Measurements from ENCODE around the gene DQX1. TPM values are rescaled to one million over a fixed set of nuclear protein-coding genes. Genes with fewer than 3 reads are reported as not detected.
A peak's percentile ranks its signal among the peaks of the same experiment; 100 is the strongest.

Gene DQX1
- total RNA-seq, 1 donor from 2014 or later: 0.43 TPM

- DNase-seq (ENCODE audit: low spot score): no peak
Measured at GRCh38 chr2:74531666-74532065, 5.6 kb upstream of the DQX1 start.

DNA sequence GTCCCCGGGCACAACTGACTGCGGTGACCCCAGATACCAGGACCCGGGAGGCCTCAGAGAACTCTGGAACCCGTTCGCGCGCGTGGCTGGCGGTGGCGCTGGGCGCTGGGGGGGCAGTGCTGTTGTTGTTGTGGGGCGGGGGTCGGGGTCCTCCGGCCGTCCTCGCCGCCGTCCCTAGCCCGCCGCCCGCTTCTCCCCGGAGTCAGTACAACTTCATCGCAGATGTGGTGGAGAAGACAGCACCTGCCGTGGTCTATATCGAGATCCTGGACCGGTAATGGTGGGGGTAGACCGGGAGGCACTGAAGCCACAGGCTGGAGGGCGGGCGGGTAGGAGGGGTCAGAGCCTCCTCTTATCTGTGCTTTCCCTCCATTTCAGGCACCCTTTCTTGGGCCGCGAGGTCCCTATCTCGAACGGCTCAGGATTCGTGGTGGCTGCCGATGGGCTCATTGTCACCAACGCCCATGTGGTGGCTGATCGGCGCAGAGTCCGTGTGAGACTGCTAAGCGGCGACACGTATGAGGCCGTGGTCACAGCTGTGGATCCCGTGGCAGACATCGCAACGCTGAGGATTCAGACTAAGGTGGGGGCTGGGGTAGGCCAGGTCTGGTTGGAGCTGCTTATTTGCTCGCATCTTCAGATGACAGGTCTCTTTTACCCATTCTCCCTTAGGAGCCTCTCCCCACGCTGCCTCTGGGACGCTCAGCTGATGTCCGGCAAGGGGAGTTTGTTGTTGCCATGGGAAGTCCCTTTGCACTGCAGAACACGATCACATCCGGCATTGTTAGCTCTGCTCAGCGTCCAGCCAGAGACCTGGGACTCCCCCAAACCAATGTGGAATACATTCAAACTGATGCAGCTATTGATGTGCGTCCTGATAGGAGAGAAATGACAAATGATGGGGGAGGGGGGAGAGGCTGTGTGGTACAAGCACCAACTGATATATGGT lies 4.5 kb upstream of the DQX1 start:
- DNase-seq (ENCODE audit: low spot score): no peak

GRCh38 chr2:74529357-74530238 lies 3.6 kb upstream of the DQX1 start, which contains the start of the genes AUP1 and HTRA2:
AUP1 (minus strand) TSS chr2:74529706; CDS start chr2:74529629, 77 bp downstream.
HTRA2 (plus strand) TSS chr2:74529933; CDS start chr2:74530007, 74 bp downstream.
- peak; percentile 99 for DNase-seq (ENCODE audit: low spot score)

DNA sequence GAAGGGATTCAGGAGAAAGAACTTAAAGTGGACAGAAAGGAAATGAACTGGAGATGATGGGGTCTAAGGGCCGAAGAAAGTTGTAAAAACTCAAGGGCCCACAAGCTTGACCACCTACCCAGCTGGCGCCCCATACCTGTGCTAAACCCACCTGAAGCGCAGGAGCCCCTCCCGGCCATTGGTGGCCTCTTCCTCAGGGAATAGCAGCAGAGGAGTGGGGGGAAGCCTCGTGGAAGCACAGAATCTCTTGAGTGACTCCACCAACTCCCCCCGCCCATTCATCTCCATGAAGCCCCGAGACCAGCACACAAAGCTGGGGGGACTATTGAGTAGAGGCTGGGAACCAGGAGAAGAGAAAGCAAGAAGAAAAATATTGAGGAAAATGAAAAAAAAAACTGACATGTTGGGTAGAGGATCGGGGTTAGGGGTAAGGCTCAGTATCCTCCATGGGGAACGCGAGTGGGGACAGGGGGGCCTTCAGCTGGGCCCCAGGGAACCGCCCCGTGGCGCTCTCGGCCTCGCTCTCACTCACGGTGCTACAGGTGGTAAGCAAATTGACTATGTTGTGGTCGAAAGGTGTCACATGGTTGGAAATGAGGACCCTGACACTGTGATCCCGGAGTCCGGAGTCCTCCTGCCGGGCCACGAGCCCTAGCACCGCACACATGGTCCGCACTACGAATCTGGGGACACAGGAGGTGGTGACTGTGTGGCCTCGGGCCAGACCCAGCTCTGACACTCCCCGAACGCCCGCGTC lies 2.7 kb upstream of the DQX1 start:
- no peak for DNase-seq (ENCODE audit: low spot score)

DNA sequence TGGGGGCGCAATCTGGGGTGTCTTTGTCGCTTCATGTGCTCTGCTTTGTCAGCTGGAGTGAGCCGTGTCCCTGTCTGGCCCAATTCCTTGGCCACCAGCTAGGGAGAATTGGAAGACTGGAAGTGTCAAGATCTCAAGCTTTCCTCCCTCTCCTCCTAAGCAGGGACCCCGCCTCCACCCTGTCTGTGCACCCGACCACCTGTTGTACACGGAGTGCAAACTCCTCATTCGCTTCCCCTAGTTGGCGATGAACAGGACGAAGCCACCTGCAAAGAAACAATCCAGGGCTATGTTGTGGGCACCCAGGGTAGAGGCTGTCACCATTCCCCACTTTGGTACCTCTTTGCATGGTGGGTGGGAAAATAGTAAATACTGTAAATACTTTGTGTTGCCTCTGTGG lies 1.7 kb upstream of the DQX1 start:
- no peak for DNase-seq (ENCODE audit: low spot score)

- no peak for DNase-seq (ENCODE audit: low spot score)
Measured at GRCh38 chr2:74526649-74527230, 709 bp upstream of the DQX1 start.

GRCh38 chr2:74524955-74525716 lies 895 bp downstream of the DQX1 start:
- no peak for DNase-seq (ENCODE audit: low spot score)

DNA sequence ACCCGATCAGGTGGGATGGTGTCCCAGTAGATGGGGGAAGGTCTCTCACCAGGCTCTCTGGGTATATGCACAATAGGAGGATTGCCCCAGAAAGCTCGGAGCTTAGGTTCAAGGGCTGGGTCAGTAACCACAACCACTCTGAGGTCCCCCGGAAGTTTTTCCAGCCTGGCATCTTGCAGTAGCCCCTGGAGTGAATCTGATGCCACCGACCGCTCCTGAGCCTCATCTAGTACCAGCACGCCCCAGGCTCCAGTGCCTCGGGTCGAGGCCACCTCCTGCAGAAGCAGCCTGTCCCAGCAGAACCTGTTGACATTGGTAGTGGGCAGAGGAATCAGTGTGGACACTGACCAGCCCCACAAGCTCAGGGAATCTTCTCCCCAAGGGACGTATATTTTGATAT lies 2.0 kb downstream of the DQX1 start:
- DNase-seq (ENCODE audit: low spot score): no peak

DNA sequence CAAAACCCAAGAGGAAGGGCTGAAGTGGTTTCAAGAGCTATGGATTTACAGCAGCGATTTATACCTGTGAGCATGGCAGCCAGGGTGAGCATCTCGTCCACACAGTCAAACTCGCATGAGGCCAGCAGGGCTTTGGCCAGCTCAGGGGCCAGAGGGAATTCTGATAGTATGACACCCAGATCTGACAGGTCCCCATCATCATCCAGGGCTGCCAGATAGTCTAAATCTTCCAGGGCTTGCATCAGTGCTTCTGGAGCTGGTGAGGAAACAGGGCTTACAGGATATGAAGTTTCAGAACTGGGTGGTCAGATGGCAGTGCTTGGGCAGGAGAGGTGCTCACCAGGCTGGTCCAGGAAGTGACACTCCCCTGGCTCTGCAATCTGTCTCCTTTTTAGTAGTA lies 3.5 kb downstream of the DQX1 start:
- no peak for DNase-seq (ENCODE audit: low spot score)

- no peak for DNase-seq (ENCODE audit: low spot score)
Measured at GRCh38 chr2:74516650-74517049, 9.4 kb downstream of the DQX1 start.

GRCh38 chr2:74515981-74516633 lies 9.9 kb downstream of the DQX1 start:
- peak; percentile 67 for DNase-seq (ENCODE audit: low spot score)

DNA sequence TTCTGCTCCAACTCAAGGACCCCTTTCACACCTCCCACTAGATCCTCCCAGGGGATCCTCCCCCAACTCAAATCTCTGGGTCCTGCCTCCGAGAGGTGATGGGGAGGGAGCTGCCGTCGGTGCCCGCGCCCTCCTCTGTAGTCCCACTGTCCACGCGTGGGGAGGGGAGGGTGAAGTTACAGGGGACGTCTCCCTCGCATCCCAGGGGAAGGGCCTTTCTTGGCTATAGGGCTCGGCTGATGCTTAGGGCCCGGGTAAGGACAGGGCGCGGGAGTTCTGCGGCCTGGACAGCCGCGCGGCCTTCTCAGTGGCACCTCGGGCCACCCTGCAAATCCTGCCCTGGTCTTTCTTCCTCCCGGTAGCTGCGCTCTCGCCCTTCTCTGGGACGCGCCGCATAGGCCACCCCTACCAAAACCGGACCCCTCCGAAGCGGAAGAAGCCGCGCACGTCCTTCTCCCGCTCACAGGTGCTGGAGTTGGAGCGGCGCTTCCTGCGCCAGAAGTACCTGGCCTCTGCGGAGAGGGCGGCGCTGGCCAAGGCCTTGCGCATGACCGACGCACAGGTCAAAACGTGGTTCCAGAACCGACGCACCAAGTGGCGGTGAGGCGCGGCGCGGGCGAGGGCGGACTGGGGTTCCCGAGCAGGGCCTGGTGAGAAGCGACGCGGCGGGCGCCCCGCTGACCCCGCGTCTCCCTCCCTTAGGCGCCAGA lies 10.6 kb downstream of the DQX1 start:
- no peak for DNase-seq (ENCODE audit: low spot score)

DNA sequence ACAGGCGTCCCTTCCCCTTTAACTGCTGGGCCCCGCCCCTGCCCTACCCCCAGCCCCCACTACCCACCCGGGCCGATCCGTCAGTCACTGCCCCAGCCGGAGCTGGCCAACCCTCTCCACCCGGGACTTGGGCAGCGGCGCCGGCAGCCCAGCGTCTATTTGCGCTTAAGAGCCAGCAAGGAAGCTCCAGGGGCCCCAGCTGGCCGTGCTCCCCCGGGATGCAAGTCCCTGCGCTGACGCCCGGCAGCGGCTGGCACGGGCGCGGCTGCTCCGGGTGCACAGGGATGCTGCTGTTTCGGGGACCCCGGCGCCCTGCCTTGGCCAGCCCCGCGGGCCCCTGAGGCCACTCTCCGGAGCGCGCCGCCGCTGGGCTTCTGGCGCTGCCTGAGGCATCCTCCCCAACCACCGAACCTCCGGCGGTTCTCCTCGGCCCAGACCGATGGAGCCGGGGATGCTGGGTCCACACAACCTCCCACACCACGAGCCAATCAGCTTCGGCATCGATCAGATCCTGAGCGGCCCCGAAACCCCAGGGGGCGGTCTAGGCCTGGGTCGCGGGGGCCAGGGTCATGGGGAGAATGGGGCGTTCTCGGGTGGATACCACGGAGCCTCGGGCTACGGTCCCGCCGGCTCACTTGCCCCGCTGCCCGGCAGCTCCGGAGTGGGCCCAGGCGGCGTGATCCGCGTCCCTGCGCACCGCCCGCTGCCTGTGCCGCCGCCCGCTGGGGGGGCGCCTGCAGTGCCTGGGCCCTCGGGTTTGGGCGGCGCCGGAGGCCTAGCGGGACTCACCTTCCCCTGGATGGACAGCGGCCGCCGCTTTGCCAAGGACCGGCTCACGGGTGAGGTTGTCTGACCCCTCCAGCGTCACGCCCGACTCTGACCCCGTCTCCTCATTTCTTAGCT lies 11.4 kb downstream of the DQX1 start, which contains the start of gene TLX2:
Gene TLX2, plus strand, starts transcription at position 83 of the 903 bp plus-strand sequence. Its CDS starts 357 bp downstream, at position 440.
- no peak for DNase-seq (ENCODE audit: low spot score)

DNA sequence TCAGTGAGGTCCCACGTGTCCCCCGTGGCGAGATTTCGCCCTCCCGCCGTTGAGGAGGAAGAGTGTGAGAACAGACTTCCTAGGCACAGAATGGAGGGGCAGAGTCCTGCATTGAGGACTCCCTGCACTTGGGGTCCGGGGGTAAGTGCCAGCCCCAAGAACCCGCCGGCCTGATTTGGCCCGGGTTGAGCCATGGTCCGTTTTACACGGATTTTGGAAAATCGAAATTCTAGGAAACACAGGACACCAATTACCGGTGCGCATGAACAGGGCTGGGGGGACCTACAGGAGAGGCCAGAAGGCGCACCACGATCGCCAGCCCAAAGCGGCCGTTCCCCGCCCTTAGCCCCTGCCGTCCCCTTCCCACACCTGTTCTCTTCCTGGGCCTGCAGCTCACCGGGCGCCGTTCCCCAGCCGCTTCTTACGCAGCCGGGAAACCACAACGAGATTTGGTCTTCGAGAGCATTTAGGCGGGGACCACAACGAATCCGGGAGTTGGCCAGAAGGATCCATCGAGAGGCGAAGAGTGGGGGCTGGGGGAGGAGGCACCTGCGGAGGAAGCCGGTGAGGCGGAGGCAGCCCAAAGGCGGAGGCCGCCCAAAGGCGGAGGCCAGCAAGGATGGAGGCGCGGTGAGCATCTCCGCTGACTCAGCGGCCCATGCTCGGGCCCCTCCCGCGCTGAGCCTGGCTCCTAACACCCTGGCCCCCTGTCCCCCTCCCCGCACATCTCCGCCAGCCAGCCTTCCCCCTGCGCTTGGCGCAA lies 12.2 kb downstream of the DQX1 start:
- no peak for DNase-seq (ENCODE audit: low spot score)

GRCh38 chr2:74512744-74513604 lies 13.1 kb downstream of the DQX1 start:
- DNase-seq (ENCODE audit: low spot score): no peak
